ENCODE data around the gene AKR1C3.

AKR1C3 gene

DNA sequence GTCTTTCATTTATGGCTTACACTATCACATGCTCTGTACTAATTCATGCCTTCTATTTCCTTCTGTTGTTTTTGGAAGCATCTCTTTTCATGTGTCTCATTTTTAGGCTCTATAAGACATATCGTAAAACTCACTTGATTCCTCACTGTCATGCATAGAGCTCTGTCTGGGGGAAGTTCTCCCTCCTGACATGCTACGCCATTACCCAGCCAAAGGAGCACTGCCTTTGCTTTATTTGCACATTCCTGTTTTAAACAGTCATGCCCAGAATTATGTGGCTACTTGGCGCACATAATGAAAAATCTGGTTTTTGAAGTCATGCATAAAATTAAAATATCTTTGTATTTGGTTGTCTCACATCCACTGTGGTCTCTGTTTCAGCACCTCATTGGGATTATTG, 17.6 kb upstream of the AKR1C3 start:
- Histone ChIP-seq H3K4me1 (peaks cover 17% of the 10 kb centered on the region), H3K9me3 (no peaks in the 10 kb centered on the region), H3K4me3 (ENCODE audit: low read depth, low read length) (no peak overlapping the region), H3K27me3 (no peaks in the 10 kb centered on the region), H3K36me3 (no peaks in the 10 kb centered on the region)
- no peak for TF ChIP-seq CTCF (IDR thresholded peaks at IDR 0.05; ENCODE audit: low read depth, low read length)
- no peak for DNase-seq

DNA sequence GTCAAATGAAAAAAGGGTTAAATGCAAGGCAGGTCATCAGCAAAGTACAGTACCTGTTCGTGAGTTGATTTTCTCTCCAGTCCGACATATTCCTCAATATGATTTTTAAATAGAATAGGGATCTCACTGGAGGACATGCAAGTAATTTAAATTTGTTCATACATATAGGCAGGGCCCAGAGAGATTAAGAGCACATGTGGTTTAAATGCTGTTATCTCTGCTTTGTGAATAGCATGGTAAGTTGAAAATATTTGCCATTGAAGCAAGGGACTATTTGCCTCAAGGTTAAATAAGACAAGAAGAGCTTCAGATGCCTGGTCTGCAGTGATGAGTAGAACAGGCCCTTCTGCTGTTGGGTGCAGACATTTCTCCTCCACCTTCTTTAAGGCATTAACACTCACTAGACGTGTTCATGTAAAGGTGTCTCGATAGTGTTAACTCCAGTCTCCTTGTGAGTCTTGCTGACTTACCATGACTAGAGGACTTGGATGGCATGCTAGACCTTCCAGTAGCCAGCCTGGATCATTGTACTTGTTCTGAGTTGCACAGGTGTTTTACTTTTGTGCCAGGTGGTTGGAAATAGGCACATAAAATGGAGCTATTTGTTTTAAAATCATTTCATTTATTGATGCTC, 15.6 kb upstream of the AKR1C3 start:
- no peak for DNase-seq
- peaks cover 7% of the 10 kb centered on the region for H3K4me1 ChIP-seq
- H3K4me3 ChIP-seq (ENCODE audit: low read depth, low read length) = no peak overlapping the region
- H3K9me3 ChIP-seq = no peaks in the 10 kb centered on the region
- no peak for TF ChIP-seq CTCF (IDR thresholded peaks at IDR 0.05; ENCODE audit: low read depth, low read length)
- H3K27me3 ChIP-seq = no peaks in the 10 kb centered on the region
- no peaks in the 10 kb centered on the region for H3K36me3 ChIP-seq

GRCh38 chr10:5079306-5079830, 14.8 kb upstream of the AKR1C3 start:
- no peaks in the 10 kb centered on the region for H3K36me3 ChIP-seq
- no peaks in the 10 kb centered on the region for H3K9me3 ChIP-seq
- no peak overlapping the region for H3K4me3 ChIP-seq (ENCODE audit: low read depth, low read length)
- H3K27me3 ChIP-seq = no peaks in the 10 kb centered on the region
- peaks cover 7% of the 10 kb centered on the region for H3K4me1 ChIP-seq
- no peak for DNase-seq
- TF ChIP-seq CTCF (IDR thresholded peaks at IDR 0.05; ENCODE audit: low read depth, low read length) = no peak

DNA sequence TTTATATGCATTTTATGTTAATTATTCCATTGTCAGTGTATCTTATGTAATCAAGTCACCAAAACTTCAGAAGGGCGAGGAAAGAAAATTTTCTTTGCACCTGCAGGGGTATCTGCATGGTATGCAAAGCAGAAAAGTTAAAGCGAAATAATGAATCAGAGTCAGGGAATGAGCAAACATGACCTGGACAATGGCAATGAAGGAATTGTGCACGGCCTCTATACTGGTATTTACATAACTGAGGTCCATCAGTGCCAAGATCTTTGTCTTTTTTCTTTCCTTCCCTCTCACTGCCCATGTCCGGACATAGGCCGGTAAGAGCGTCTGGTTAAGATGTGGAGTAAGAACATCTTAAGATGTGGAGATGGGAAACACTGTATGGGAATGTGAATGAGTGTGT, 14.4 kb upstream of the AKR1C3 start:
- Histone ChIP-seq H3K4me1 (peaks cover 7% of the 10 kb centered on the region), H3K27me3 (no peaks in the 10 kb centered on the region), H3K36me3 (no peaks in the 10 kb centered on the region), H3K4me3 (ENCODE audit: low read depth, low read length) (no peak overlapping the region), H3K9me3 (no peaks in the 10 kb centered on the region)
- no peak for DNase-seq
- no peak for TF ChIP-seq CTCF (IDR thresholded peaks at IDR 0.05; ENCODE audit: low read depth, low read length)

GRCh38 chr10:5081091-5081490, 13.1 kb upstream of the AKR1C3 start:
- Histone ChIP-seq H3K27me3 (no peaks in the 10 kb centered on the region), H3K36me3 (no peaks in the 10 kb centered on the region), H3K4me1 (peaks cover 7% of the 10 kb centered on the region), H3K9me3 (no peaks in the 10 kb centered on the region), H3K4me3 (ENCODE audit: low read depth, low read length) (no peak overlapping the region)
- no peak for TF ChIP-seq CTCF (IDR thresholded peaks at IDR 0.05; ENCODE audit: low read depth, low read length)
- no peak for DNase-seq

- no peak overlapping the region for H3K4me3 ChIP-seq (ENCODE audit: low read depth, low read length)
- TF ChIP-seq CTCF (IDR thresholded peaks at IDR 0.05; ENCODE audit: low read depth, low read length) = no peak
- no peaks in the 10 kb centered on the region for H3K4me1 ChIP-seq
- no peak for DNase-seq
- H3K9me3 ChIP-seq = no peaks in the 10 kb centered on the region
- H3K36me3 ChIP-seq = no peaks in the 10 kb centered on the region
- no peaks in the 10 kb centered on the region for H3K27me3 ChIP-seq
These were observed 5.4 kb upstream of the AKR1C3 start for GRCh38 chr10:5088703-5089261.

Data from BE2C (cell line).